Parathyroid adenoma (tissue), 2 donors: ENCODE measurements around the gene LCN1.
"Not testable (repeated sequence)": the region's sequence is repeated elsewhere in the genome, so short reads cannot be mapped to it uniquely, and the experiment has no call there.

Experiments used
- H2AFZ ChIP-seq: fragments of 300-600 bp; sonication (generic); one replicate; pipeline ENCODE4 v1.7.0; 2017; ENCODE audit warnings: antibody characterized with exemption, mild to moderate bottlenecking
- H3K27ac ChIP-seq: fragments of 300-600 bp; sonication (generic); one replicate; pipeline ENCODE4 v1.7.0; 2017
- H3K27me3 ChIP-seq: fragments of 300-600 bp; sonication (generic); one replicate; pipeline ENCODE4 v1.7.0; 2017; ENCODE audit warnings: low read length; ENCODE audit not compliant: control insufficient read depth, insufficient read depth
- H3K36me3 ChIP-seq: fragments of 300-600 bp; sonication (generic); one replicate; pipeline ENCODE4 v1.7.0; 2017; ENCODE audit warnings: low read length; ENCODE audit not compliant: control insufficient read depth, insufficient read depth
- H3K4me1 ChIP-seq: fragments of 300-600 bp; sonication (generic); one replicate; pipeline ENCODE4 v1.7.0; 2017; ENCODE audit warnings: control low read depth
- H3K4me2 ChIP-seq: fragments of 300-600 bp; sonication (generic); one replicate; pipeline ENCODE4 v1.7.0; 2017; ENCODE audit warnings: low read length
- H3K4me3 ChIP-seq: fragments of 300-600 bp; sonication (generic); one replicate; pipeline ENCODE4 v1.7.0; 2017; ENCODE audit warnings: low read depth, low read length
- H3K79me2 ChIP-seq: fragments of 300-600 bp; sonication (generic); one replicate; pipeline ENCODE4 v1.7.0; 2017; ENCODE audit warnings: control low read depth
- H3K9ac ChIP-seq: fragments of 300-600 bp; sonication (generic); one replicate; pipeline ENCODE4 v1.7.0; 2017; ENCODE audit warnings: mild to moderate bottlenecking
- H3K9me3 ChIP-seq: fragments of 300-600 bp; sonication (generic); one replicate; pipeline ENCODE4 v1.7.0; 2017; ENCODE audit warnings: low read length; ENCODE audit not compliant: control insufficient read depth
- CTCF ChIP-seq: fragments of 300-600 bp; sonication (generic); IDR thresholded peaks from one replicate; pipeline ENCODE4 v1.7.0; 2017; ENCODE audit warnings: antibody characterized with exemption, mild to moderate bottlenecking
- donor health status: primary hyperparathyroidism.

The LCN1 gene

DNA sequence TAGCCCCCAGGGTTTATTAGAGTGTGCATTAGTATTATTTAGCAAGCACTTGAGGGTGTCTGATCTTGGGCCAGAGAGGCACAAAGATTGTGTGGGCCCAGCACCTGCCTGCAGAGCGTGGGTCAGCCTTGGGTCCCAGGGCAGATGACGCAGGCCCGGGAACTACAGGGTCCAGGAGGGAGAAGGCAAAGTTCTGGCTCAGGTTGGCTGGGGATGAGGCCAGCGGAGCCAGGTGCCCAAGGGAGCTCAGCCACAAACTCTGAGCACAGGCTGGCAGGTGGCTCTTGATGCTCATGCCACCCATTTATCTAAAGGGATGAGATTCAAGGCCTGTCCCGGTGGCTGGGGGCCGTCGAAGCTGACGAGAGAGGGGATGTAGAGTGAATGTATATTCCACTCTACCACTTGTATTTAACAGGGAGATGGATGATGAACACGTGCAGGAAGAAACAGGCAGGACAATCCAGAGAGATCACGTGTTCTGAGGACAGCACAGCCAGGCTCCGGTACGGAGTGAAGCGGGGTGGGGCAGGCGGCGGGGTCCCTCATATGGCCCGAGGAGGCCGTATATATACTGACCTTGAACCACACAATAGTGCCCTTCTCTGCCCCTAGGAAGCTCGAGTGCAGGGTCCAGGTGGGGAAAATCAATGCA lies 23.9 kb downstream of the LCN1 start:
- TF ChIP-seq CTCF, result no peak
- Histone ChIP-seq H3K4me1 (no peaks in the 10 kb centered on the region), H3K36me3 (no peaks in the 10 kb centered on the region), H3K4me3 (no peak overlapping the region), H3K4me2 (no peak overlapping the region), H2AFZ (no peak overlapping the region), H3K27ac (no peak overlapping the region), H3K27me3 (no peaks in the 10 kb centered on the region), H3K9me3 (no peaks in the 10 kb centered on the region), H3K79me2 (no peaks in the 10 kb centered on the region), H3K9ac (no peak overlapping the region)

DNA sequence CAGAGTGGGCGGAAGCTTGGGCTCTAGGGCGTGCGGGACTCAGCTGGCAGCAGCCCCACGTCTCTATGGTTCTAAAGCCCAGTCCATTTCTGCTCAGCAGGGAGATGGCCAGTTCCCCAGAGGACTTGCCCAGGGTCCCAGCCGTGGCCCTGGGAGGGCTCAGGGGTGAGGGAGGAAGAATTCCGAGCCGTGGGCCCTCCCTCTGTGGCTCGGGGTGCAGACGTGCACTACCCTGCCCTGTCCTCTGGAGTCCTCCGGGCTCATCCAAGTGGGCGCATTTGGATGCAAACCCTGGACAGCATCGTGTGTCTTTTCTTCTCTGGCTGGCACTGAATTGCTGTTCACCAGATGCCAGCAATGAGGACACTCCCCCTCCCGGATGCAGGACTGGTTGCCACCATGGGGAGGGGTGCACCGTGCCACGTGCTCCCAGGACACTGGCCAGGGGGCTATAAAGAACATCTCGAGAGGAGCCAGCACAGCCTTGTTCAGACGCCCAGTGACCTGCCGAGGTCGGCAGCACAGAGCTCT lies 24.5 kb downstream of the LCN1 start, which contains the start of gene OBP2A:
OBP2A (plus strand) TSS at position 481 of the 531 bp plus-strand sequence. CDS start 55 bp downstream, outside the sequence.
- not testable (repeated sequence) for H2AFZ ChIP-seq, H3K36me3 ChIP-seq, H3K27me3 ChIP-seq, H3K79me2 ChIP-seq, H3K9me3 ChIP-seq, H3K4me2 ChIP-seq, H3K27ac ChIP-seq, H3K4me3 ChIP-seq, H3K4me1 ChIP-seq, H3K9ac ChIP-seq

GRCh38 chr9:135546792-135547617 lies 25.8 kb downstream of the LCN1 start:
- not testable (repeated sequence) for H3K9ac ChIP-seq, H3K27me3 ChIP-seq, H3K36me3 ChIP-seq, H3K27ac ChIP-seq, H3K4me2 ChIP-seq, H3K9me3 ChIP-seq, H3K79me2 ChIP-seq, H3K4me3 ChIP-seq, H3K4me1 ChIP-seq, H2AFZ ChIP-seq

DNA sequence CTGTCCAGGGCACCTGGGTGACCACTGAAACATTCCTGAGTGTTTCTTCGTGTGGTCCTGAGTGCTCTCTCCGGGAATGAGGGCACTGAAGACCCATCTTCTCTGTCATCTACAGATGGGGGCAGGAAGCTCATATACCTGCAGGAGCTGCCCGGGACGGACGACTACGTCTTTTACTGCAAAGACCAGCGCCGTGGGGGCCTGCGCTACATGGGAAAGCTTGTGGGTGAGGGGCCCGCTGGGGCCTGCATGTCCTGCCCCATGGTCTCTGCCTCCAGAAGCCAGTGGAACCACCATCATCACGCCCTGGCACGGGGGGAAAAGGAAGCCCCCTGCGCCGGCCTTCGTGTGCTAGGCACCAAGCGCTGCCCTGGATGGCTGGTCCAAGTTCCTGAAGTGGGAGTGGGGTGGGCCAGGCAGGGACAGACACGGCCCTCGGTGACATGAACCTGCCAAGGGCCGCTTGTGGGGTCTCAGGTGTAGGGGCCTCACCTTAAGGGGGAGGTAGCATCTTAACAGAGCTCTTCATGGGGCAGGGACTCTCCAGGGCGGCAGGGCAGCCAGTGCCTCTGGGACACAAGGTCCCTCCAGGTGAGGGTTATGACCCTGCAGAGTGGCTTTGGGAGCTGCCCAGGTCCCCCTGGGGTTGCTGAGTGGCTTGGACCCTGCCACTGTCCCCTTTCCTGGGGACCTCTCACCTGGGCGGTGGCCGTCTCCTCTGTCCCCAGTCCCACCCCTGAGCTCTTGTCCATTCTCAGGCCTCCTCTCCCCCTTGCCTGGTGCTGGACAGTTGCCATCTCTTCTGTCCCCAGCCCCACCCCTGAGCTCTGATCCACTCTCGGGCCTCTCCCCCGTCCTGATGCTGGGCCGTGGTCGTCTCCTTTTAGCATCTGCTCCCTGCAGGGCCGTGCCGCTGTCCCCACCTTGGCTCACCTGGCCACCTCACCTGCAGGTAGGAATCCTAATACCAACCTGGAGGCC lies 26.8 kb downstream of the LCN1 start:
- no peak overlapping the region for H3K9ac ChIP-seq
- H2AFZ ChIP-seq, result no peak overlapping the region
- H3K4me1 ChIP-seq, result no peaks in the 10 kb centered on the region
- no peak overlapping the region for H3K4me3 ChIP-seq
- no peaks in the 10 kb centered on the region for H3K9me3 ChIP-seq
- no peak for TF ChIP-seq CTCF
- no peak overlapping the region for H3K4me2 ChIP-seq
- H3K27me3 ChIP-seq, result no peaks in the 10 kb centered on the region
- no peaks in the 10 kb centered on the region for H3K79me2 ChIP-seq
- no peak overlapping the region for H3K27ac ChIP-seq
- H3K36me3 ChIP-seq, result no peaks in the 10 kb centered on the region

DNA sequence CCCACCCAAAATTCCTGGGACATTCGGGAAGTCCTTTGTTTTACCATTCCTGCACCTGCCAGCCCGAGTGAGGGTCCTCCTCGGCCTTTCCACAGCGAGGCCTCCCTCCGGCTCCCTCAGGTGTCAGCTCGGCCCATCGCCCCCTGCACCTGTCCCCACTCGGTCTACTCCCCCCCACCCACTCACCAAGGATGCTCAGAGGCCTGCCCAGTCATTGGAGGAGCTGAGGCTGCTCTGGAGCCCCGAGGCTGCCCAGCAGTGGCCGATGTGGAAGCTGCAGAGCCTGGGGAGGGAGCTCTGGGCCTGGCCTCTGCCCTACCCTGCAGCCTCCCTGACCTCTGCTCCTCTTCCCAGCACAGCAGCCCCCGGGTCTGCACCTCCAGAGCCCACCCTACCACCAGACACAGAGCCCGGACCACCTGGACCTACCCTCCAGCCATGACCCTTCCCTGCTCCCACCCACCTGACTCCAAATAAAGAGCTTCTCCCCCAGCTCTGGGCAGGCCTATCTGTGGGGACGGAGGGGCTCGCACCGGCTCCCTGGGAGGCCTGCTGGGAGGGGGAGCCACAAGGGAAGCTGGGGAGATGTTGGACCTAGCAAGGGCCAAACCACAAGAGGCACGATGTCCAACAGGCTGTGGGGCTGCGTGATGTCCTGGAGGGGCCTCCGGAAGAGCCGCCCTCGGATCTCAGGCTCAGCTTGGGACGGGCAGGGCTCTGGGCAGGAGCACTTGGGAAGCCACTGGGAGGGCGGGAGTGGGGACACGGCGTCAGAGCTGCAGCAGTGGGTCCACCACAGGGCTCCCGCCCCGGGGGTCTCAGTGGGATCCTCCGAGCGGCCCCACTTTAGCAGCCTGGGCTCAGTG lies 28.5 kb downstream of the LCN1 start:
- not testable (repeated sequence) for H3K9me3 ChIP-seq, H3K36me3 ChIP-seq, H3K4me1 ChIP-seq, H3K4me2 ChIP-seq, H3K4me3 ChIP-seq, H3K27me3 ChIP-seq, H3K79me2 ChIP-seq, H3K27ac ChIP-seq, H3K9ac ChIP-seq, H2AFZ ChIP-seq
